SW480 (cell line): Measurements from ENCODE around the gene EVI5L.
"Not testable (repeated sequence)": the region's sequence is repeated elsewhere in the genome, so short reads cannot be mapped to it uniquely, and the experiment has no call there.

ENCODE experiments used
- DNase-seq: peaks from one replicate; pipeline ENCODE4 v3.0.0-alpha.2; 2016; ENCODE audit warnings: low spot score

EVI5L gene

GRCh38 chr19:7872306-7873204 is 42.5 kb downstream of the EVI5L start:
- DNase-seq: no peak

GRCh38 chr19:7873304-7874075 is 43.5 kb downstream of the EVI5L start:
- no peak for DNase-seq

- peak; percentile 71 for DNase-seq
These were observed 44.3 kb downstream of the EVI5L start, which contains the start of gene PRR36 for GRCh38 chr19:7874076-7874896. Gene PRR36 (minus strand): TSS chr19:7874390. CDS start chr19:7873689, 701 bp downstream.

GRCh38 chr19:7874897-7875273 is 44.9 kb downstream of the EVI5L start:
- DNase-seq: no peak

- DNase-seq: peak; percentile 65
These were observed 47.3 kb downstream of the EVI5L start for GRCh38 chr19:7877249-7877836.

- no peak for DNase-seq
These were observed 49.2 kb downstream of the EVI5L start for GRCh38 chr19:7879111-7879807.

GRCh38 chr19:7879836-7880235 is 49.8 kb downstream of the EVI5L start:
- peak; percentile 52 for DNase-seq

- no peak for DNase-seq
These were observed 51.9 kb downstream of the EVI5L start for GRCh38 chr19:7881910-7882309.

- DNase-seq: no peak
These were observed 53.1 kb downstream of the EVI5L start for GRCh38 chr19:7883105-7883504.

- DNase-seq: no peak
These were observed 54.0 kb downstream of the EVI5L start for GRCh38 chr19:7883796-7884570.

GRCh38 chr19:7885818-7886217 is 55.8 kb downstream of the EVI5L start:
- DNase-seq: no peak

- no peak for DNase-seq
These were observed 57.6 kb downstream of the EVI5L start for GRCh38 chr19:7887408-7888144.

- DNase-seq: peak; percentile 63
These were observed 58.3 kb downstream of the EVI5L start, which contains the start of gene LRRC8E for GRCh38 chr19:7888145-7888825. Gene LRRC8E (plus strand): TSS chr19:7888510. CDS start chr19:7895604, 7,094 bp downstream.

GRCh38 chr19:7888826-7889217 is 58.8 kb downstream of the EVI5L start:
- DNase-seq: no peak

- DNase-seq: not testable (repeated sequence)
These were observed 63.5 kb downstream of the EVI5L start for GRCh38 chr19:7893362-7894101.

- DNase-seq: no peak
These were observed 64.7 kb downstream of the EVI5L start for GRCh38 chr19:7894612-7895309.

GRCh38 chr19:7895565-7895964 is 65.5 kb downstream of the EVI5L start:
- no peak for DNase-seq

GRCh38 chr19:7897292-7897691 is 67.3 kb downstream of the EVI5L start:
- DNase-seq: no peak
